H1 (cell line): ENCODE results near the gene MACROH2A1. TPM values are rescaled to one million over a fixed set of nuclear protein-coding genes. Genes with fewer than 3 reads are reported as not detected.

Source experiments
- CTCF ChIA-PET: fragments of 300-600 bp; sonication (Branson Sonifier 250); formaldehyde crosslinking; loops from one replicate; lab custom pipeline; 2021; ENCODE audit not compliant: partially characterized antibody; lab: Charles Lee
- POLR2A ChIA-PET: fragments of 300-600 bp; sonication (Branson Sonifier 250); formaldehyde crosslinking; loops from one replicate; lab custom pipeline; 2021; ENCODE audit warnings: inconsistent platforms; ENCODE audit not compliant: partially characterized antibody; lab: Charles Lee
- DNase-seq, 2 experiments: peaks; one replicate each; pipeline versions ENCODE4 v3.0.0 to v3.0.0-alpha.2; 2010 to 2022; ENCODE audit warnings: low spot score in 2 of 2, low read depth in 1 of 2, mixed read lengths in 1 of 2
- FAIRE-seq: peaks from 2 replicates; lab custom pipeline; 2011; peaks lifted over from hg19 to GRCh38; lab: Jason Lieb, UNC
- H2AFZ ChIP-seq: 2 replicates; pipeline ENCODE4 v1.8.1; 2012; ENCODE audit warnings: low read length, inconsistent platforms
- H2AK5ac ChIP-seq: 2 replicates; pipeline ENCODE4 v1.6.1; 2013; ENCODE audit warnings: low read depth, low read length
- H2BK120ac ChIP-seq: replicated peaks from 2 replicates; pipeline ENCODE3; 2013; ENCODE audit warnings: low read depth, low read length, inconsistent platforms
- H2BK12ac ChIP-seq: 2 replicates; pipeline ENCODE4 v1.6.1; 2013; ENCODE audit warnings: low read depth, low read length
- H2BK15ac ChIP-seq: 2 replicates; pipeline ENCODE4 v1.6.1; 2013; ENCODE audit warnings: low read length
- H2BK20ac ChIP-seq: 2 replicates; pipeline ENCODE4 v1.6.1; 2013; ENCODE audit warnings: low read length
- H2BK5ac ChIP-seq: 2 replicates; pipeline ENCODE4 v1.6.1; 2013; ENCODE audit warnings: low read depth, low read length
- H3K14ac ChIP-seq: 2 replicates; pipeline ENCODE4 v1.6.1; 2013; ENCODE audit warnings: inconsistent platforms; ENCODE audit not compliant: insufficient read length
- H3K18ac ChIP-seq: 2 replicates; pipeline ENCODE4 v1.6.1; 2013; ENCODE audit warnings: low read length; ENCODE audit errors: extremely low read depth
- H3K23ac ChIP-seq: 2 replicates; pipeline ENCODE4 v1.6.1; 2013; ENCODE audit warnings: inconsistent platforms; ENCODE audit not compliant: insufficient read length
- H3K23me2 ChIP-seq: 2 replicates; pipeline ENCODE4 v1.6.1; 2013; ENCODE audit warnings: low read depth, low read length
- H3K27ac ChIP-seq: 2 replicates; pipeline ENCODE4 v1.6.1; 2011; ENCODE audit warnings: low read depth, low read length, inconsistent platforms
- H3K27me3 ChIP-seq, 4 experiments: replicated peaks in 1 of 4; 1 replicate in 1 of 4; 2 replicates in 3 of 4; pipeline versions ENCODE4 v1.6.1 to v1.8.1; 2011 to 2013; ENCODE audit warnings: low read length in 3 of 4, mild to moderate bottlenecking in 3 of 4, inconsistent platforms in 2 of 4, mixed read lengths in 2 of 4, moderate library complexity in 1 of 4; ENCODE audit not compliant: control insufficient read depth in 3 of 4, insufficient read depth in 3 of 4; ENCODE audit errors: extremely low read depth in 1 of 4
- H3K36me3 ChIP-seq, 4 experiments: 2 replicates each; pipeline versions ENCODE4 v1.6.1 to v1.8.1; 2011 to 2013; ENCODE audit warnings: mild to moderate bottlenecking in 4 of 4, low read length in 3 of 4, moderate library complexity in 2 of 4, control low read depth in 1 of 4, inconsistent platforms in 1 of 4; ENCODE audit not compliant: insufficient read depth in 4 of 4, control insufficient read depth in 2 of 4
- H3K4ac ChIP-seq: replicated peaks from 2 replicates; pipeline ENCODE3; 2013; ENCODE audit warnings: low read length, low read depth, mixed read lengths, inconsistent platforms; ENCODE audit not compliant: insufficient read length
- H3K4me1 ChIP-seq, 4 experiments: replicated peaks in 1 of 4; 1 replicate in 1 of 4; 2 replicates in 3 of 4; pipeline versions ENCODE4 v1.6.1 to v1.8.1; 2011 to 2013; ENCODE audit warnings: low read length in 3 of 4, inconsistent platforms in 2 of 4, mixed read lengths in 1 of 4; ENCODE audit not compliant: insufficient read depth in 4 of 4, control insufficient read depth in 3 of 4
- H3K4me2 ChIP-seq, 2 experiments: 2 replicates each; pipeline versions ENCODE4 v1.6.1 to v1.8.1; 2011 to 2013; ENCODE audit warnings: low read depth in 2 of 2, low read length in 2 of 2, control low read depth in 1 of 2, inconsistent platforms in 1 of 2, mild to moderate bottlenecking in 1 of 2; ENCODE audit not compliant: insufficient read depth in 1 of 2
- H3K4me3 ChIP-seq, 4 experiments: fragments of 200-600, 300-600 bp in 1 of 4; sonication (generic), shearing (Covaris generic), sonication (Bioruptor Twin) in 1 of 4; 2 replicates each; pipeline versions ENCODE4 v1.5.1 to v1.8.1; 2011 to 2016; ENCODE audit warnings: low read length in 4 of 4, low read depth in 3 of 4, control low read depth in 2 of 4, inconsistent platforms in 2 of 4, mild to moderate bottlenecking in 2 of 4, mixed read lengths in 1 of 4, moderate library complexity in 1 of 4; ENCODE audit not compliant: insufficient read depth in 2 of 4; ENCODE audit errors: extremely low read depth in 1 of 4
- H3K56ac ChIP-seq: replicated peaks from 2 replicates; pipeline ENCODE3; 2013; ENCODE audit warnings: low read depth, mild to moderate bottlenecking, mixed read lengths, low read length, inconsistent platforms; ENCODE audit not compliant: insufficient read length
- H3K79me1 ChIP-seq: 2 replicates; pipeline ENCODE4 v1.6.1; 2013; ENCODE audit warnings: low read depth, low read length, control low read depth
- H3K79me2 ChIP-seq, 2 experiments: 2 replicates each; pipeline versions ENCODE4 v1.6.1 to v1.8.1; 2012 to 2013; ENCODE audit warnings: low read length in 2 of 2, mild to moderate bottlenecking in 2 of 2, inconsistent platforms in 1 of 2; ENCODE audit not compliant: insufficient read depth in 2 of 2, control insufficient read depth in 1 of 2
- H3K9ac ChIP-seq, 4 experiments: replicated peaks in 1 of 4; 1 replicate in 1 of 4; 2 replicates in 3 of 4; pipeline versions ENCODE4 v1.6.1 to v1.8.1; 2011 to 2013; ENCODE audit warnings: low read depth in 3 of 4, low read length in 3 of 4, control low read depth in 2 of 4, mild to moderate bottlenecking in 2 of 4, moderate library complexity in 2 of 4, inconsistent platforms in 1 of 4; ENCODE audit errors: extremely low read depth in 1 of 4
- H3K9me3 ChIP-seq, 2 experiments: 2 replicates each; pipeline versions ENCODE4 v1.6.1 to v1.8.1; 2012 to 2013; ENCODE audit warnings: mild to moderate bottlenecking in 2 of 2, moderate library complexity in 2 of 2, control low read depth in 1 of 2, inconsistent platforms in 1 of 2, low read depth in 1 of 2, low read length in 1 of 2, mixed read lengths in 1 of 2; ENCODE audit not compliant: insufficient read depth in 2 of 2
- H4K20me1 ChIP-seq, 2 experiments: replicated peaks in 1 of 2; 2 replicates each; pipeline versions ENCODE3 to v1.8.1; 2011 to 2013; ENCODE audit warnings: inconsistent platforms in 2 of 2, low read length in 2 of 2, mild to moderate bottlenecking in 1 of 2; ENCODE audit not compliant: insufficient read depth in 2 of 2, control insufficient read depth in 1 of 2
- H4K5ac ChIP-seq: 2 replicates; pipeline ENCODE4 v1.6.1; 2013; ENCODE audit warnings: low read length, low read depth, mixed read lengths, inconsistent platforms; ENCODE audit not compliant: insufficient read length
- H4K8ac ChIP-seq: 2 replicates; pipeline ENCODE4 v1.8.0; 2013; ENCODE audit warnings: mild to moderate bottlenecking, moderate library complexity, low read length, inconsistent platforms; ENCODE audit not compliant: insufficient read depth; ENCODE audit errors: extremely low read depth
- H4K91ac ChIP-seq: replicated peaks from 2 replicates; pipeline ENCODE3; 2013; ENCODE audit warnings: low read length, mixed read lengths, inconsistent platforms; ENCODE audit not compliant: insufficient read length
- CBX8 ChIP-seq: fragments of 300-800, 300-1000 bp; sonication (generic); IDR thresholded peaks from 2 replicates; pipeline ENCODE4 v1.7.1; 2016; ENCODE audit warnings: low read depth, low read length, borderline replicate concordance
- HDAC6 ChIP-seq: IDR thresholded peaks from one replicate; pipeline ENCODE4 v1.7.1; 2012; ENCODE audit warnings: low read depth, mild to moderate bottlenecking, inconsistent platforms, low read length, moderate library complexity
- KDM5A ChIP-seq: fragments of 200-600 bp; IDR thresholded peaks from 2 replicates; pipeline ENCODE4 v1.7.1; 2012; ENCODE audit warnings: mild to moderate bottlenecking, low read length, inconsistent platforms, mixed read lengths
- NRF1 ChIP-seq: IDR thresholded peaks from 2 replicates; pipeline ENCODE4 v1.6.1; 2011; ENCODE audit warnings: mild to moderate bottlenecking, low read depth, low read length, improper control_type of control experiment
- PHF8 ChIP-seq: fragments of 200-600 bp; sonication (generic); conservative IDR thresholded peaks from 2 replicates; pipeline ENCODE4 v1.7.1; 2012; ENCODE audit warnings: low read depth, mild to moderate bottlenecking, inconsistent platforms, low read length, moderate library complexity
- POU5F1 ChIP-seq: IDR thresholded peaks from 2 replicates; pipeline ENCODE4 v1.6.1; 2011; ENCODE audit warnings: low read depth, mild to moderate bottlenecking, low read length, moderate library complexity
- RBBP5 ChIP-seq: IDR thresholded peaks from 2 replicates; pipeline ENCODE4 v1.7.1; 2012; ENCODE audit warnings: low read depth, mild to moderate bottlenecking, inconsistent platforms, low read length, moderate library complexity, borderline replicate concordance
- SAP30 ChIP-seq: fragments of 300-600 bp; sonication (generic); IDR thresholded peaks from 2 replicates; pipeline ENCODE4 v1.7.1; 2012; ENCODE audit warnings: low read length, moderate library complexity, mild to moderate bottlenecking, inconsistent platforms; ENCODE audit not compliant: insufficient read depth, insufficient replicate concordance
- SP1 ChIP-seq: IDR thresholded peaks from 2 replicates; pipeline ENCODE4 v1.6.1; 2011; ENCODE audit warnings: low read depth, low read length
- WGBS, 2 experiments: shearing (Covaris generic) in 1 of 2; methylation state at CpG; one replicate each; pipeline versions ENCODE4 v1.1.6 to v1.1.7; 2013 to 2015; ENCODE audit warnings: low lambda C conversion rate in 2 of 2, mixed read lengths in 2 of 2, inconsistent platforms in 1 of 2, low coverage in 1 of 2, missing lambda C conversion rate in 1 of 2; ENCODE audit not compliant: insufficient replicate concordance in 2 of 2, insufficient coverage in 1 of 2, insufficient read length in 1 of 2; ENCODE audit errors: extremely low coverage in 1 of 2, missing lambda C conversion rate in 1 of 2; 5-methylcytosine and 5-hydroxymethylcytosine counted together
- polyA plus RNA-seq, 7 experiments: library from polyadenylated mRNA; depleted of rRNA in 3 of 7; stranded (reverse) in 5 of 7; unstranded in 2 of 7; fragments of >200 nt in 5 of 7; fragments of 200-250 nt in 2 of 7; gene quantifications; 1 replicate in 5 of 7; 2 replicates in 1 of 7; 4 replicates in 1 of 7; pipeline versions ENCODE4 v1.2.1 to v1.2.3, GENCODE V29; 2011 to 2013; ENCODE audit warnings: missing spikeins in 2 of 7, mixed read lengths in 2 of 7
- total RNA-seq: library from RNA; stranded (reverse); fragmentation: NEBNext Ultra II Directional; extraction: Animal tissue kit (Norgen Biotek cat#: 25700); gene quantifications from 2 replicates; pipeline ENCODE4 v1.2.1, GENCODE V29; 2021
- TF ChIP-seq, protein P1 (sequence below): IDR thresholded peaks from 2 replicates; pipeline ENCODE4 v1.6.1; 2011; ENCODE audit warnings: low read length, improper control_type of control experiment

The MACROH2A1 gene
- total and polyA plus RNA-seq, 2 of the 8 experiments (the other 6 are each of a cell fraction or from before 2014, with no cell fraction given), result 60.0 to 92.3 TPM

DNA sequence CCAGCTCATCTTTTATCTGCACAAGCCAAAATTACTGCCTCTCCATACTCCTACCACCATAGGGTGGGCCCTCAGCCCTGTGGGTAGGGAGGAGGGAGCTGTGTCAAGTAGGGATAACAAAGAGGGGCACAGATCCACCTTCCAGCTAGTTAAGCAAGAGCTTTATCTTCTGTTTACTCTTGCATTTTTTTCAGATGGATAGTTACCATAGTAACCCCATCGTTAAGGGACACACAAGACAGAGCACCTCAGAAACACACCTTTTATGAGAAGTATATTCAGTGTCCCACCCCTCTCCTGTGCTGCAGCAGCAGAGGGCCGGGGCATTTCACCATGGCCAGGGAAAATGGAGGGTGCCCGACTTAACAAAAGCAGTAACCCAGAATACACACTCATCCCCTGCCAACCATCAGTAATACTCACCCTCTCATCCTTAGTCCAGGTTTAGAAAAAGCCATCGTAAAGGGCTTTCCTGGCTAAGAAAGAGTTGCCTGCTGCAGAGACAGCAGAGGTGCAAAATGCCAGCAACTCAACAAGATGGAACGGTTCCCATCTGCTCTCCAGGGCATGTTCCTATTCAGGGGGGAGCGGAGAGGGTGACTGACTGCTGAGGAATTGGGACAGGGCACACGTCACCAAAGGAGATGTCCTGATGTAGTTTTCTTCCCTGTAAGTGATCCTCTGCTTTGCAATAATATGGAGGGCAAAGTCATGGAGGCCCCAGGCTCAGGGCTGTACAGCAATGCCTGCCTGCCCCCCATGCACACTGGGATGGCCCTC is 25.1 kb downstream of the MACROH2A1 start:
- no peak overlapping the region for H2AFZ ChIP-seq
- no peak overlapping the region for H2BK120ac ChIP-seq
- H3K23me2 ChIP-seq, result no peaks in the 10 kb centered on the region
- H3K4me3 ChIP-seq, result no peak overlapping the region
- no peak overlapping the region for H3K4ac ChIP-seq
- no peak overlapping the region for H3K23ac ChIP-seq
- 92% methylated on average over 7 of the region's 7 CpGs; no CpG with 5 or more reads in 1 of the 2 experiments for WGBS, 2 experiments
- no peak overlapping the region for H3K56ac ChIP-seq
- H2BK5ac ChIP-seq, result no peak overlapping the region
- no peak overlapping the region for H2BK15ac ChIP-seq
- no peak for DNase-seq
- H3K36me3 ChIP-seq, result peaks cover 0 to 4% (median 0%) of the 10 kb centered on the region in 4 experiments; a peak in 3 of 8 replicates
- H4K8ac ChIP-seq, result no peak overlapping the region
- no peak overlapping the region for H2AK5ac ChIP-seq
- H3K18ac ChIP-seq, result no peak overlapping the region
- peaks cover 2 to 10% of the 10 kb centered on the region in 2 experiments for H4K20me1 ChIP-seq
- no peaks in the 10 kb centered on the region for H3K4me1 ChIP-seq
- no peak overlapping the region for H4K5ac ChIP-seq
- no peak overlapping the region for H2BK12ac ChIP-seq
- no peak for FAIRE-seq
- no peak overlapping the region for H3K14ac ChIP-seq
- H3K4me2 ChIP-seq, result no peak overlapping the region
- no peak overlapping the region for H3K9ac ChIP-seq
- H3K27ac ChIP-seq, result no peak overlapping the region
- H3K9me3 ChIP-seq, result no peaks in the 10 kb centered on the region
- CTCF ChIA-PET, result interaction anchor here (1.1 to 1.4 kb wide), 2 partner anchors 11 to 52 kb away, joined by 3 to 4 read pairs; no protein-coding TSS in a partner anchor
- no peaks in the 10 kb centered on the region; a peak in 1 of 4 replicates for H3K79me2 ChIP-seq
- H3K27me3 ChIP-seq, result no peaks in the 10 kb centered on the region
- POLR2A ChIA-PET, result no interaction called here
- H3K79me1 ChIP-seq, result no peaks in the 10 kb centered on the region; the same call in 1 of the 2 replicates
- H2BK20ac ChIP-seq, result no peak overlapping the region
- no peak overlapping the region for H4K91ac ChIP-seq
- no peak for TF ChIP-seq CBX8
- TF ChIP-seq PHF8, result no peak
- TF ChIP-seq, protein P1, sequence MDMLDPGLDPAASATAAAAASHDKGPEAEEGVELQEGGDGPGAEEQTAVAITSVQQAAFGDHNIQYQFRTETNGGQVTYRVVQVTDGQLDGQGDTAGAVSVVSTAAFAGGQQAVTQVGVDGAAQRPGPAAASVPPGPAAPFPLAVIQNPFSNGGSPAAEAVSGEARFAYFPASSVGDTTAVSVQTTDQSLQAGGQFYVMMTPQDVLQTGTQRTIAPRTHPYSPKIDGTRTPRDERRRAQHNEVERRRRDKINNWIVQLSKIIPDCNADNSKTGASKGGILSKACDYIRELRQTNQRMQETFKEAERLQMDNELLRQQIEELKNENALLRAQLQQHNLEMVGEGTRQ, result no peak
- no peak for TF ChIP-seq POU5F1
- no peak for TF ChIP-seq RBBP5
- no peak for TF ChIP-seq NRF1
- no peak for TF ChIP-seq SP1
- TF ChIP-seq SAP30, result no peak
- TF ChIP-seq KDM5A, result no peak
- TF ChIP-seq HDAC6, result no peak
